Mesendoderm (in vitro differentiated cells): ENCODE results near the gene SMPD4.
A peak's percentile ranks its signal among the peaks of the same experiment; 100 is the strongest.
"Not testable (repeated sequence)": the region's sequence is repeated elsewhere in the genome, so short reads cannot be mapped to it uniquely, and the experiment has no call there.

ENCODE experiments used
- DNase-seq: peaks from one replicate; pipeline ENCODE4 v3.0.0; 2013
- H2AK5ac ChIP-seq: 2 replicates; pipeline ENCODE4 v1.6.1; 2013; ENCODE audit warnings: low read length, inconsistent platforms
- H2BK120ac ChIP-seq: 2 replicates; pipeline ENCODE4 v1.6.1; 2013; ENCODE audit warnings: low read depth, mild to moderate bottlenecking, low read length, moderate library complexity, mixed read lengths
- H2BK15ac ChIP-seq: replicated peaks from 2 replicates; pipeline ENCODE4 v1.6.1; 2013; ENCODE audit warnings: low read depth, mild to moderate bottlenecking, moderate library complexity
- H2BK5ac ChIP-seq: 2 replicates; pipeline ENCODE4 v1.6.1; 2013; ENCODE audit warnings: low read length, inconsistent platforms
- H3K18ac ChIP-seq: 2 replicates; pipeline ENCODE4 v1.6.1; 2013; ENCODE audit warnings: mild to moderate bottlenecking, low read length, mixed read lengths
- H3K23ac ChIP-seq: one replicate; pipeline ENCODE4 v1.6.1; 2013; ENCODE audit warnings: low read length
- H3K27ac ChIP-seq: 2 replicates; pipeline ENCODE4 v1.5.1; 2013; ENCODE audit warnings: low read depth, mild to moderate bottlenecking, inconsistent platforms, low read length, moderate library complexity
- H3K27me3 ChIP-seq: 2 replicates; pipeline ENCODE4 v1.6.1; 2013; ENCODE audit warnings: low read length, control low read depth, mild to moderate bottlenecking, inconsistent platforms; ENCODE audit not compliant: insufficient read depth, poor library complexity
- H3K36me3 ChIP-seq: 2 replicates; pipeline ENCODE4 v1.6.1; 2013; ENCODE audit warnings: low read length, inconsistent platforms; ENCODE audit not compliant: control insufficient read depth, insufficient read depth
- H3K4ac ChIP-seq: one replicate; pipeline ENCODE4 v1.6.1; 2013; ENCODE audit warnings: low read depth, mild to moderate bottlenecking, low read length, moderate library complexity
- H3K4me1 ChIP-seq: 2 replicates; pipeline ENCODE4 v1.6.1; 2013; ENCODE audit warnings: low read depth, low read length, inconsistent platforms; ENCODE audit not compliant: control insufficient read depth
- H3K4me2 ChIP-seq: 2 replicates; pipeline ENCODE4 v1.6.1; 2013; ENCODE audit warnings: low read length
- H3K4me3 ChIP-seq: 2 replicates; pipeline ENCODE4 v1.5.1; 2013; ENCODE audit warnings: mild to moderate bottlenecking, low read length
- H3K56ac ChIP-seq: one replicate; pipeline ENCODE4 v1.6.1; 2013; ENCODE audit warnings: low read length
- H3K79me1 ChIP-seq: 2 replicates; pipeline ENCODE4 v1.6.1; 2013; ENCODE audit warnings: low read length, inconsistent platforms
- H3K79me2 ChIP-seq: 2 replicates; pipeline ENCODE4 v1.6.1; 2013; ENCODE audit warnings: mild to moderate bottlenecking, low read length; ENCODE audit not compliant: control insufficient read depth, insufficient read depth
- H3K9ac ChIP-seq: 2 replicates; pipeline ENCODE4 v1.6.1; 2013; ENCODE audit warnings: low read length, inconsistent platforms
- H4K5ac ChIP-seq: one replicate; pipeline ENCODE4 v1.6.1; 2013; ENCODE audit warnings: low read length
- H4K8ac ChIP-seq: one replicate; pipeline ENCODE4 v1.6.1; 2013; ENCODE audit warnings: low read depth, mild to moderate bottlenecking, control low read depth, low read length, moderate library complexity
- WGBS: extraction: QIAGEN DNeasy Blood & Tissue Kit; methylation state at CpG from one replicate; pipeline ENCODE4 v1.1.7; 2013; ENCODE audit warnings: low lambda C conversion rate, missing lambda C conversion rate; ENCODE audit not compliant: insufficient coverage; ENCODE audit errors: extremely low coverage; 5-methylcytosine and 5-hydroxymethylcytosine counted together

Gene SMPD4

DNA sequence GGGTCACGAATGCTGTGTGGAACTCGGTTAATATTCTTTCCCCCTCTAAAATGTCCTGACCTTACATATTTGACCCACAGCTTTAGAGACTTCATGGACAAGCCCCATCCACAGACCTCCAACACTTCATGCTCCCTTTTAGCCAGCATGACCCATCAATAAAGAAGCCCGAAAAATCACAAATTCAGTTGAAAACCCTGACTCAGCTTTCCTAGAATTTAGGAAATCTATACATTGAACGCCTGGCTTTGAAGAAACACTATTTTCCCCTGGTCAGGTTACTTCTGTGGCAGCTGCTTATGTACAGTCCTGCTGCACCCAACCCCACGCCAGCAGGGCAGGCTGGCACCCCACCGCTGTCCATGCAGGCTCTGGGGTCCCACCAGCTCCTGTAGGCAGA, 9.9 kb upstream of the SMPD4 start:
- not testable (repeated sequence) for H3K36me3 ChIP-seq, H2BK15ac ChIP-seq, H2BK5ac ChIP-seq, H2BK120ac ChIP-seq, H3K4me2 ChIP-seq, DNase-seq, H4K5ac ChIP-seq, H3K4ac ChIP-seq, H3K79me2 ChIP-seq, H2AK5ac ChIP-seq, H3K4me1 ChIP-seq, H3K79me1 ChIP-seq, H3K27me3 ChIP-seq, H3K27ac ChIP-seq, H3K23ac ChIP-seq, H3K18ac ChIP-seq, H4K8ac ChIP-seq, H3K4me3 ChIP-seq, H3K56ac ChIP-seq, H3K9ac ChIP-seq
- no CpG with 5 or more reads among the region's 6 CpGs for WGBS

GRCh38 chr2:130190237-130190636, 8.8 kb upstream of the SMPD4 start:
- Histone ChIP-seq H3K9ac (no peak overlapping the region), H3K27me3 (no peaks in the 10 kb centered on the region), H3K79me1 (peaks cover 2% of the 10 kb centered on the region), H4K8ac (no peak overlapping the region), H2BK120ac (no peak overlapping the region), H3K18ac (no peak overlapping the region), H2AK5ac (no peak overlapping the region), H3K4me2 (no peak overlapping the region), H2BK5ac (no peak overlapping the region), H3K36me3 (no peaks in the 10 kb centered on the region), H4K5ac (no peak overlapping the region), H3K4me1 (no peaks in the 10 kb centered on the region), H3K79me2 (no peaks in the 10 kb centered on the region), H2BK15ac (no peak overlapping the region), H3K23ac (no peak overlapping the region), H3K56ac (no peak overlapping the region), H3K4me3 (no peak overlapping the region), H3K27ac (no peak overlapping the region), H3K4ac (no peak overlapping the region)
- WGBS, result no CpG with 5 or more reads among the region's 15 CpGs
- DNase-seq, result no peak

GRCh38 chr2:130188958-130189357, 7.6 kb upstream of the SMPD4 start:
- not testable (repeated sequence) for H3K4ac ChIP-seq, H3K79me2 ChIP-seq, H2BK120ac ChIP-seq, H3K23ac ChIP-seq, H3K27ac ChIP-seq, H2BK15ac ChIP-seq, H2BK5ac ChIP-seq, H3K56ac ChIP-seq, H4K8ac ChIP-seq, H3K4me3 ChIP-seq, H2AK5ac ChIP-seq, H4K5ac ChIP-seq, H3K4me2 ChIP-seq, H3K18ac ChIP-seq, H3K36me3 ChIP-seq, H3K27me3 ChIP-seq, DNase-seq, H3K79me1 ChIP-seq, H3K4me1 ChIP-seq, H3K9ac ChIP-seq
- no CpG with 5 or more reads among the region's 4 CpGs for WGBS

DNA sequence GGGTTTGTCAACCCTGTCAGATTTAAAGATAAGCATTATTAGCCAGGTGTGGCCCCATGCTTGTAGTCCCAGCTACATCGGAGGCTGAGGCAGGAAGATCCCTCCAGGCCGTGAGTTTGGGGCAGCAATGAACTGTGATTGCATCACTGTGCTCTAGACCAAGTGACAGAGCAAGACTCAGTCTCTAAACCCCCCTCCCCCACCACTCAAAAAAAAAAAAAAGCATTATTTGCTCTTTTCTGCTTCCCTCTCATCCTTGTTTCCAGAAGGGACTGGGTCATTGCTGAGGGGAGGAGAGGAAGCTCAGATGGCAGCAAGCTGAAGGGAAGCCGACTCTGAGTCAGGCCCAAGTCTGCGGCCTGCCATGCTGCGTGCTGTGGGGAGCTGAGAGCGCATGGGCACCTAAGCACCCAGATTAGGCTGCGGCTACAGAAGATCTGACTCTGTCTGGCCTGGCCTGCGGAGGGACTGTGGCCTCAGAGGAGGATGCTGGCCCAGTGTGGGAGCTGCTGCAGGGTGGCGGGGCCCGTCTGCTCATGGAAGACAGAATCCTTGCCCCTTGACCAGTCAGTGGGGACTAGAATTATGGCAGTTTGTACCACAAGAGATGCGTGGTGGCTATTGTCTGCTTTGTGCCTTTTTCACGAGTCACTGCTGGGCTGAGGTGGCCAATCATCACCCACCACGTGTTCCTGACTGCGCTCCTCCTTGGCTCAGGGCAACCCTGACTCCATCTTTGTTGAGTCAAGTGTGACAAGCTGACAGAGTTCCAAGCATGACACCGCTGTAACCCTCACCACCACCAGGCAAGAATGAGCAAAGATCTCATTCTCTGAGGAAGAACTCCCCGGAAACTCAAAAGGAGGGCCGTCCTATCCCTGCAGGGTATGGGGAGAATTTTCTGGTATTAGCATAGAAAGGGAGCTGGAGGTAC, 6.7 kb upstream of the SMPD4 start:
- not testable (repeated sequence) for H3K9ac ChIP-seq, H3K18ac ChIP-seq, H3K4me2 ChIP-seq, H3K4me1 ChIP-seq, H3K23ac ChIP-seq, H3K4me3 ChIP-seq, H3K79me1 ChIP-seq, H3K27me3 ChIP-seq, H2BK120ac ChIP-seq, H3K4ac ChIP-seq, H4K5ac ChIP-seq, H2AK5ac ChIP-seq, H3K27ac ChIP-seq, H4K8ac ChIP-seq, H3K79me2 ChIP-seq, H3K56ac ChIP-seq, H2BK5ac ChIP-seq, H2BK15ac ChIP-seq, H3K36me3 ChIP-seq
- DNase-seq, result peak; percentile 52
- WGBS, result no CpG with 5 or more reads among the region's 17 CpGs

DNA sequence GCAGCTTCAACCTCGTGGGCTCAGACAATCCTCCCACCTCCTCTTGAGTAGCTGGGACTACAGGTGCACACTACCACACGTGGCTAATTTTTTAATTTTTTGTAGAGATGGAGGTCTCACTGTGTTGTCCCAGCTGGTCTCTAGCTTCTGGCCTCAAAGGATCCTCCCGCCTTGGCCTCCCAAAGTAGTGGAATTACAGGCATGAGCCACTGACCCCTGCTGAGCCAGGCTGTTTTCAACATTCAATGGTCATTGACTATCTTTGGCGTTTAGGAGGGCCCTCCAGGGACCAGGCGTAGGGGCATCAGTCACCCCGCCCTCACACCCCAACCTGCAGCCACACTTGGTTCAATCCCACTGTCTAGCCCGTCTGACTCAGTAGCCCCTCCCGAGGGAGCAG, 5.9 kb upstream of the SMPD4 start:
- no peak for DNase-seq
- Histone ChIP-seq H2BK15ac (no peak overlapping the region), H4K8ac (no peak overlapping the region), H3K36me3 (no peaks in the 10 kb centered on the region), H3K4me2 (no peak overlapping the region), H3K56ac (no peak overlapping the region), H3K79me2 (peaks cover 4% of the 10 kb centered on the region), H3K23ac (no peak overlapping the region), H3K9ac (no peak overlapping the region), H2BK5ac (no peak overlapping the region), H3K27ac (no peak overlapping the region), H3K18ac (no peak overlapping the region), H3K4me3 (no peak overlapping the region), H3K4me1 (no peaks in the 10 kb centered on the region), H2BK120ac (no peak overlapping the region), H3K4ac (no peak overlapping the region), H2AK5ac (no peak overlapping the region), H3K27me3 (no peaks in the 10 kb centered on the region), H3K79me1 (peaks cover 5% of the 10 kb centered on the region), H4K5ac (no peak overlapping the region)
- no CpG with 5 or more reads among the region's 8 CpGs for WGBS

DNA sequence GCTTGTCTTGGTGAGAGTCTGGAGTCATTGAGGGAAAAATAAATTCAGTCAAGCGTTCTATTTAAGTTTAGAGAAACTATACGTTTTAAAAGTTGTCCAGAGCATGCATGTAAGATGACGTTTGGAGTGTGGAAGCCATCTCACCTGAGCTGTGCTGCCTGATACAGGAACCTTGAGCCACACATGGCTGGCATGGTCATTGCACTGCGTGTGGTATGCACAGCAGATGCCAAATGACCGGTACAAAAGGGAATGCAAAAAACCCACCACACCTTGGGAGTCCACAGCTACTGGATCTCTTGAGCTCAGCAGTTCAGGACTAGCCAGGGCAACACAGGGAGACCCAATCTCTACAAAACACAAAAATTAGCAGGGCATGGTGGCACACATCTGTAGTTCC, 5.0 kb upstream of the SMPD4 start:
- H3K9ac ChIP-seq, result no peak overlapping the region
- no peak overlapping the region for H4K5ac ChIP-seq
- WGBS, result no CpG with 5 or more reads among the region's 5 CpGs
- H4K8ac ChIP-seq, result no peak overlapping the region
- no peak overlapping the region for H2BK15ac ChIP-seq
- H3K36me3 ChIP-seq, result no peaks in the 10 kb centered on the region
- H3K4me3 ChIP-seq, result no peak overlapping the region
- no peaks in the 10 kb centered on the region for H3K4me1 ChIP-seq
- no peaks in the 10 kb centered on the region for H3K27me3 ChIP-seq
- H2BK120ac ChIP-seq, result no peak overlapping the region
- no peak overlapping the region for H3K18ac ChIP-seq
- H3K23ac ChIP-seq, result no peak overlapping the region
- no peak for DNase-seq
- peaks cover 4% of the 10 kb centered on the region for H3K79me2 ChIP-seq
- no peak overlapping the region for H2AK5ac ChIP-seq
- no peak overlapping the region for H2BK5ac ChIP-seq
- peaks cover 5% of the 10 kb centered on the region for H3K79me1 ChIP-seq
- H3K27ac ChIP-seq, result no peak overlapping the region
- H3K56ac ChIP-seq, result no peak overlapping the region
- no peak overlapping the region for H3K4me2 ChIP-seq
- no peak overlapping the region for H3K4ac ChIP-seq
